Neural cell (in vitro differentiated cells): ENCODE data around the gene IGFBP7. TPM values are rescaled to one million over a fixed set of nuclear protein-coding genes. Genes with fewer than 3 reads are reported as not detected.

Experiments
- H2AFZ ChIP-seq: fragments of 200-600, 300-800 bp; sonication (generic), shearing (Covaris generic); 2 replicates; pipeline ENCODE4 v1.6.0; 2014; ENCODE audit warnings: low read depth, mild to moderate bottlenecking, antibody characterized with exemption, low read length, moderate library complexity
- H3F3A ChIP-seq: fragments of 200-600 bp; shearing (Covaris generic); 2 replicates; pipeline ENCODE4 v1.6.1; 2016; ENCODE audit warnings: mild to moderate bottlenecking, moderate library complexity, mixed read lengths, antibody characterized with exemption, low read length; ENCODE audit not compliant: insufficient read depth, poor library complexity, severe bottlenecking
- H3K27ac ChIP-seq: fragments of 200-600, 300-800 bp; sonication (generic), shearing (Covaris generic); 2 replicates; pipeline ENCODE4 v1.5.1; 2014; ENCODE audit warnings: mild to moderate bottlenecking, low read length, moderate library complexity
- H3K27me3 ChIP-seq: fragments of 300-800, 200-600 bp; sonication (generic), shearing (Covaris generic); 2 replicates; pipeline ENCODE4 v1.6.0; 2014; ENCODE audit warnings: mild to moderate bottlenecking, low read depth, low read length, moderate library complexity; ENCODE audit not compliant: insufficient read depth
- H3K36me3 ChIP-seq: fragments of 300-800, 200-600 bp; sonication (generic), shearing (Covaris generic); 2 replicates; pipeline ENCODE4 v1.5.1; 2014; ENCODE audit warnings: mild to moderate bottlenecking, antibody characterized with exemption, low read length, moderate library complexity; ENCODE audit not compliant: insufficient read depth
- H3K4me2 ChIP-seq: fragments of 300-800, 200-600 bp; sonication (generic), shearing (Covaris generic); 2 replicates; pipeline ENCODE4 v1.6.0; 2014; ENCODE audit warnings: mild to moderate bottlenecking, low read length
- H3K4me3 ChIP-seq: fragments of 300-800, 200-600 bp; sonication (generic), shearing (Covaris generic); 2 replicates; pipeline ENCODE4 v1.5.1; 2014; ENCODE audit warnings: mild to moderate bottlenecking, low read length, moderate library complexity
- H3K79me2 ChIP-seq: fragments of 200-600 bp; shearing (Covaris generic); replicated peaks from 2 replicates; pipeline ENCODE4 v1.6.0; 2014; ENCODE audit warnings: mild to moderate bottlenecking, low read length, moderate library complexity; ENCODE audit not compliant: insufficient read depth
- H3K9ac ChIP-seq: fragments of 300-800, 200-600 bp; sonication (generic), shearing (Covaris generic); 2 replicates; pipeline ENCODE4 v1.6.1; 2016; ENCODE audit warnings: mild to moderate bottlenecking, low read length, mixed read lengths
- H3K9me2 ChIP-seq: fragments of 200-600 bp; shearing (Covaris generic); 2 replicates; pipeline ENCODE4 v1.6.1; 2016; ENCODE audit warnings: mild to moderate bottlenecking, low read length, mixed read lengths; ENCODE audit not compliant: insufficient read depth
- H3K9me3 ChIP-seq: fragments of 200-600, 300-800 bp; sonication (generic), shearing (Covaris generic); 2 replicates; pipeline ENCODE4 v1.6.1; 2016; ENCODE audit warnings: mild to moderate bottlenecking, mixed run types, low read length, moderate library complexity, mixed read lengths
- H4K20me1 ChIP-seq: fragments of 200-600 bp; shearing (Covaris generic); 2 replicates; pipeline ENCODE4 v1.6.1; 2016; ENCODE audit warnings: mild to moderate bottlenecking, mixed run types; ENCODE audit not compliant: insufficient read depth
- CTCF ChIP-seq: fragments of 450-650 bp; IDR thresholded peaks from 2 replicates; pipeline ENCODE4 v1.5.1; 2014; ENCODE audit warnings: antibody characterized with exemption, mild to moderate bottlenecking, moderate library complexity; ENCODE audit not compliant: poor library complexity, severe bottlenecking
- EP300 ChIP-seq: fragments of 450-650 bp; conservative IDR thresholded peaks from 2 replicates; pipeline ENCODE4 v1.6.1; 2014; ENCODE audit warnings: antibody characterized with exemption, mild to moderate bottlenecking, moderate library complexity; ENCODE audit not compliant: poor library complexity, severe bottlenecking
- EZH2 ChIP-seq: fragments of 200-600, 300-800 bp; shearing (Covaris generic), sonication (generic); IDR thresholded peaks from 2 replicates; pipeline ENCODE4 v1.6.1; 2014; ENCODE audit warnings: antibody characterized with exemption, low read length, borderline replicate concordance, mild to moderate bottlenecking; ENCODE audit not compliant: insufficient read depth, poor library complexity, severe bottlenecking
- MXI1 ChIP-seq: fragments of 450-650 bp; conservative IDR thresholded peaks from 2 replicates; pipeline ENCODE4 v1.6.1; 2014; ENCODE audit warnings: antibody characterized with exemption, mild to moderate bottlenecking; ENCODE audit not compliant: poor library complexity, severe bottlenecking
- POLR2AphosphoS5 ChIP-seq: IDR thresholded peaks from 2 replicates; pipeline ENCODE4 v1.6.1; 2012
- RAD21 ChIP-seq: fragments of 450-650 bp; conservative IDR thresholded peaks from 2 replicates; pipeline ENCODE4 v1.6.1; 2014; ENCODE audit warnings: antibody characterized with exemption, mild to moderate bottlenecking, moderate library complexity
- REST ChIP-seq: IDR thresholded peaks from 2 replicates; pipeline ENCODE4 v1.6.1; 2012; ENCODE audit warnings: borderline replicate concordance
- SMC3 ChIP-seq: fragments of 450-650 bp; conservative IDR thresholded peaks from 2 replicates; pipeline ENCODE4 v1.6.1; 2014; ENCODE audit warnings: antibody characterized with exemption, mild to moderate bottlenecking, moderate library complexity; ENCODE audit not compliant: poor library complexity
- TAF1 ChIP-seq: IDR thresholded peaks from 2 replicates; pipeline ENCODE4 v1.6.1; 2012; ENCODE audit warnings: low read depth
- polyA plus RNA-seq: library from polyadenylated mRNA; depleted of rRNA; stranded (reverse); fragments of >200 nt; gene quantifications from 2 replicates; pipeline ENCODE4 v1.2.3, GENCODE V29; 2014

The IGFBP7 gene
- polyA plus RNA-seq, 1 donor from 2014 or later, result 0.33 TPM

GRCh38 chr4:57093845-57094831 lies 16.0 kb downstream of the IGFBP7 start:
- H3K27ac ChIP-seq, result no peak overlapping the region

More at GRCh38 chr4:57093845-57094831, 16.0 kb downstream of the IGFBP7 start:
- no peaks in the 10 kb centered on the region for H3K9me3 ChIP-seq
- no peaks in the 10 kb centered on the region for H4K20me1 ChIP-seq
- no peak overlapping the region for H3K4me2 ChIP-seq
- H3F3A ChIP-seq, result no peaks in the 10 kb centered on the region
- no peaks in the 10 kb centered on the region for H3K27me3 ChIP-seq
- no peaks in the 10 kb centered on the region for H3K9me2 ChIP-seq
- no peak overlapping the region for H3K9ac ChIP-seq
- H3K79me2 ChIP-seq, result no peaks in the 10 kb centered on the region
- no peak overlapping the region for H2AFZ ChIP-seq
- H3K36me3 ChIP-seq, result no peaks in the 10 kb centered on the region
- no peak overlapping the region for H3K4me3 ChIP-seq
- no peak for TF ChIP-seq REST
- TF ChIP-seq CTCF, result no peak
- TF ChIP-seq TAF1, result no peak
- no peak for TF ChIP-seq MXI1
- TF ChIP-seq RAD21, result no peak
- TF ChIP-seq EZH2, result no peak
- no peak for TF ChIP-seq POLR2AphosphoS5
- no peak for TF ChIP-seq SMC3
- no peak for TF ChIP-seq EP300
